Aorta (tissue), 5 donors: ENCODE data around the gene SPECC1L. TPM values are rescaled to one million over a fixed set of nuclear protein-coding genes. Genes with fewer than 3 reads are reported as not detected.
A peak's percentile ranks its signal among the peaks of the same experiment; 100 is the strongest.

ENCODE experiments used
- ATAC-seq: fragments of 200-7000 bp; cut with Tn5 transposase; one replicate; pipeline ENCODE4 v1.9.1; 2022; ENCODE audit warnings: moderate library complexity; ENCODE audit not compliant: low FRiP score
- DNase-seq, 2 donors: peaks; one replicate each; pipeline ENCODE4 v3.0.0-alpha.2; 2020
- H3K27ac ChIP-seq, 2 donors: one replicate each; pipeline ENCODE4 v1.5.1; 2013; ENCODE audit warnings: low read length in 2 of 2, mild to moderate bottlenecking in 2 of 2, moderate library complexity in 2 of 2, control low read depth in 1 of 2, inconsistent platforms in 1 of 2, low read depth in 1 of 2
- H3K27me3 ChIP-seq, 2 donors: one replicate each; pipeline ENCODE4 v1.6.1; 2013; ENCODE audit warnings: control low read depth in 1 of 2, low read length in 1 of 2, mild to moderate bottlenecking in 1 of 2, moderate library complexity in 1 of 2; ENCODE audit not compliant: insufficient read depth in 2 of 2, control insufficient read depth in 1 of 2
- H3K36me3 ChIP-seq, 2 donors: one replicate each; pipeline ENCODE4 v1.6.1; 2013; ENCODE audit warnings: control low read depth in 1 of 2, low read length in 1 of 2, mild to moderate bottlenecking in 1 of 2; ENCODE audit not compliant: insufficient read depth in 2 of 2, control insufficient read depth in 1 of 2
- H3K4me1 ChIP-seq, 2 donors: one replicate each; pipeline ENCODE4 v1.6.1; 2013; ENCODE audit warnings: low read length in 2 of 2, control low read depth in 1 of 2, mild to moderate bottlenecking in 1 of 2, moderate library complexity in 1 of 2; ENCODE audit not compliant: insufficient read depth in 2 of 2, control insufficient read depth in 1 of 2
- H3K4me3 ChIP-seq, 2 donors: one replicate each; pipeline ENCODE4 v1.5.1; 2013; ENCODE audit warnings: low read length in 2 of 2, control low read depth in 1 of 2, mild to moderate bottlenecking in 1 of 2
- H3K9me3 ChIP-seq: one replicate; pipeline ENCODE4 v1.6.1; 2013; ENCODE audit warnings: mild to moderate bottlenecking, low read length; ENCODE audit not compliant: control insufficient read depth
- WGBS, 2 donors: extraction: QIAGEN DNeasy Blood & Tissue Kit; methylation state at CpG; one replicate each; pipeline ENCODE4 v1.1.7; 2013; 5-methylcytosine and 5-hydroxymethylcytosine counted together
- intact Hi-C, 2 donors: fragments of 100-400 bp; cut with DNase I; formaldehyde crosslinking; loops; one replicate each; pipeline versions ENCODE4 v1.14.2 to v1.15.0; 2022
- polyA plus RNA-seq, 2 donors: library from polyadenylated mRNA; stranded (reverse); fragments of 200-250 nt; gene quantifications; one replicate each; pipeline ENCODE4 v1.2.3, GENCODE V29; 2013
- total RNA-seq, 2 donors: library from RNA; stranded (reverse); fragmentation: NEBNext Ultra II Directional; extraction: Animal tissue kit (Norgen Biotek cat#: 25700); gene quantifications; one replicate each; pipeline ENCODE4 v1.2.1, GENCODE V29; 2021
- donor health status: healthy with polysubstance abuse.
- donor health status: Bipolar disorder and iron deficiency.
- donor health status: DM: no; HTN: no; CAD: no.
- donor health status: DM: no; HTN: no; CAD: no.
- donor health status: DM: yes; HTN: yes; CAD: no.

The SPECC1L gene
- total and polyA plus RNA-seq, 4 donors, result 15.0 to 92.0 (median 47.7) TPM

GRCh38 chr22:24423519-24424000 lies 152.9 kb downstream of the SPECC1L start:
- 0 to 1% methylated on average over 37 to 56 of the region's 56 CpGs for WGBS, 2 donors
- H3K4me1 ChIP-seq, result no peaks in the 10 kb centered on the region
- no peak overlapping the region for H3K27ac ChIP-seq
- DNase-seq, result peak; percentile 76 to 91
- peak; percentile 75 for ATAC-seq
- H3K4me3 ChIP-seq, result peak overlapping the region in 1 of 2 donors; percentile 17
- H3K27me3 ChIP-seq, result no peaks in the 10 kb centered on the region
- intact Hi-C loops, result loop anchor here (5.0 kb wide), 2 partner anchors 79 to 99 kb away; no protein-coding TSS in a partner anchor
- no peaks in the 10 kb centered on the region for H3K36me3 ChIP-seq
- H3K9me3 ChIP-seq, result no peaks in the 10 kb centered on the region

DNA sequence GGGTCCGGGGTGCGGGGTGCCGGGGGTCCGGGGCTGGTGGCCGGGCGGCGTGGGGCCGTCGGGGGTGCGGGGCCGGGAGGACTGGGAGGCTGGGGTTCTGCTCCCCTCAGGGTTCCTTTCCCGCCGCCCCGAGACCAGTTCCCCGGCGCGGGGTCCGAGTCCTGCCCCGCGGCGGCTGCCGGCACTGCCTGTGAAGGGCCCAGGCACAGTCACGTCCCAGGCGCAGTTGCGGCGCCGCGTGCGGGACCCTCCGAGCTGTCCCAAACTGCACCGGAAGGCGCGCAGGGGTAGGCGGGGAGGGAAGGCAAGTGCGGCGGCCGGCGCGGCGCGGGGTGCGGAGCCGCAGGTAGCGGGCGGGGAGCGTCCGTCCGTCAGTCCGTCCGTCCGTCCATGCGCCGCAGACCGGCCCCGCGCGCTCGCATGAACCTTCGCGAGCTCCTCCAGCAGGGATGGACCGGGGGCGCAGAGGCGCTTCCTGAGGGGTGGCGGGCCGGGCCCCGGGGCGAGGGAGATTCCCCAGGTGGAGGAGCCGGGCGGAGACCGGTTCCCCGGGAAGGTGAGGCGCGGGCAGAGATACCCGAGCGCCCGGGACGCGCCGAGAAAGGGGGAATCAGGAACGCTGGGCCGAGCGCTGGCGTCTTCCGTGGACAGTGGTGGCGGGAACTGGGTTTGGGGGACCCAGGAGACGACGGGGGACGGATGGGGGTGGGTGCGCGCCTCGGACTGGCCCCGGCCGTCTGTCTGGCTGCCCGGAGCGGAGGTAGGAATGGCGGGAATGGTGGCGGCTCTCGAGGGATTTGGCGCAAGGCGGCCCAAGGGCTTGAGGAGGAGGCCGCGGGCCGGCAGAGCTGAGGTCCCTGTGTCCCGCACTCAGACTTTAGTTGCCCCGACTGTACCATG lies 153.6 kb downstream of the SPECC1L start:
- Histone ChIP-seq H3K27me3 (no peaks in the 10 kb centered on the region), H3K36me3 (no peaks in the 10 kb centered on the region), H3K9me3 (no peaks in the 10 kb centered on the region), H3K4me3 (peak overlapping the region in 1 of 2 donors; percentile 17), H3K4me1 (no peaks in the 10 kb centered on the region), H3K27ac (no peak overlapping the region)
- WGBS, 2 donors, result 13 to 15% methylated on average over 74 to 105 of the region's 105 CpGs
- no peak for DNase-seq
- intact Hi-C loops, result loop anchor here (5.0 kb wide), 2 partner anchors 78 to 98 kb away; no protein-coding TSS in a partner anchor
- ATAC-seq, result no peak

DNA sequence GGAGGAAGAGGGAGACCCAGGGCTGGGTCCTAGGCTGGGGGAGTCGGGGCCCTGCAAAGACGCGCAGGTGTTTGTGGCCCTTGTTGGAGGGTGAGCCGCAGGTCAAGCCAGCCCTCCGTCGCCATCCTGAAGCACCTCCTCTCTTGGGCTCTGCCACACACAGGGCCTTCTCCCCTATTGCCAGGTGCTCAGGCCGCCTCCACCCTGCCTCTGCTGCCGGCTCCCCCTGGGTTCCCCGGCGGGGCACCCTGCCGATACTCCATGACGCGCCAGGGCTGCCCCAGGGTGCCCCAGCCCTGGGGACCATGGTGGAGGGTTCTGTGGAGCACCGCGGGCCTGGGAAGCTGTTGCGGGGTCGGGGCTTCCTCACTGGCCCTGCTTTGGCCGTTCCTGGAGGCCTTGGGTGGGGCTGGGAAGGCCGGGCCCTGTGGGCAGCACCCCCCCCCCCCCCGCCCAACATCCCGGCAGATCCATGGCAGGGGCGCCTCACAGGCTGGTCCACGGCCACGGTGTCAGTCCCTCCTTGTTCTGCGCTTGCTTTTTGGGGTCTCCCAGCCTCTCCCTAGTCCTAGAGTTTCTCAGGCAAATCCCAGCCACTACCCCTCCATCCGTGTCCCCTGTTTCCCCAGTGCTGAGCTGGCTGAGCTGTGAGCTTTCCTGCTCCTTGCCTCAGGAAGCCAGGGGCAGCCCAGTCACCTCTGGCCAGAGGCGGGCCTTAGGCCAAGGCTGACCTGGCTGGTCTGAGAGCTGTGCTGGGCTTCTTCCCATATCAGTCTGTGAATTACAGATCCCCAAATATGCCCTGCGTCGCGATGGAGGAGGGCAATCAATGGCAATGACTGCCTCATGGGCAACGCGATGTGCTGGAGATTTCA lies 154.5 kb downstream of the SPECC1L start:
- no peak for ATAC-seq
- H3K4me1 ChIP-seq, result no peaks in the 10 kb centered on the region

DNA sequence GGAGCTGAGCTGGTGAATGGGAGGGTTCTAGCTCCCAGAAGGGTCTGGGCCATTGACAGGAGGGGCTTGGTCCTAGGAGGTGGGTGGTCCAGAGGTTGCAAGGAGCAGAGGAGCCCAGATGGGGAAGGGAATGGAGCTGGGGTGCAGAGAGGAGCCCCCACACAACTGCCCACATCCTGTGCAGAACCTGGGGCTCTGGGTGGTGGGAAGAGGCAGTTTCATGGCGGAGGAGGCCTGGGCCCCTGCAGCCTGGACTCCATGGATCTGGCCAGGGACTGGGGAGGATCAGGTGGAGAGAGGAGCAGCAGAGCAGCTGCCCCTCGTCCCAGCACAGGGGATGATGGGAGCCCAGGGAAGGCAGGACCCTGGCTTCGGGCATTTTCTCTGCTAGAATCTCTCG lies 155.8 kb downstream of the SPECC1L start:
- WGBS, 2 donors, result 90 to 94% methylated on average over 4 of the region's 4 CpGs
- Histone ChIP-seq H3K36me3 (no peaks in the 10 kb centered on the region), H3K27me3 (no peaks in the 10 kb centered on the region), H3K9me3 (no peaks in the 10 kb centered on the region), H3K4me1 (no peaks in the 10 kb centered on the region), H3K27ac (no peak overlapping the region), H3K4me3 (no peak overlapping the region)
- intact Hi-C loops, result no loop called here
- ATAC-seq (no peak), DNase-seq (no peak)

More for the DNA sequence above, 154.5 kb downstream of the SPECC1L start:
- WGBS, 2 donors, result 87 to 90% methylated on average over 29 to 32 of the region's 32 CpGs
- Histone ChIP-seq H3K9me3 (no peaks in the 10 kb centered on the region), H3K27me3 (no peaks in the 10 kb centered on the region), H3K27ac (no peak overlapping the region), H3K4me3 (no peak overlapping the region), H3K36me3 (no peaks in the 10 kb centered on the region)
- intact Hi-C loops, result loop anchor here (5.0 kb wide), 2 partner anchors 77 to 97 kb away; no protein-coding TSS in a partner anchor
- no peak for DNase-seq

DNA sequence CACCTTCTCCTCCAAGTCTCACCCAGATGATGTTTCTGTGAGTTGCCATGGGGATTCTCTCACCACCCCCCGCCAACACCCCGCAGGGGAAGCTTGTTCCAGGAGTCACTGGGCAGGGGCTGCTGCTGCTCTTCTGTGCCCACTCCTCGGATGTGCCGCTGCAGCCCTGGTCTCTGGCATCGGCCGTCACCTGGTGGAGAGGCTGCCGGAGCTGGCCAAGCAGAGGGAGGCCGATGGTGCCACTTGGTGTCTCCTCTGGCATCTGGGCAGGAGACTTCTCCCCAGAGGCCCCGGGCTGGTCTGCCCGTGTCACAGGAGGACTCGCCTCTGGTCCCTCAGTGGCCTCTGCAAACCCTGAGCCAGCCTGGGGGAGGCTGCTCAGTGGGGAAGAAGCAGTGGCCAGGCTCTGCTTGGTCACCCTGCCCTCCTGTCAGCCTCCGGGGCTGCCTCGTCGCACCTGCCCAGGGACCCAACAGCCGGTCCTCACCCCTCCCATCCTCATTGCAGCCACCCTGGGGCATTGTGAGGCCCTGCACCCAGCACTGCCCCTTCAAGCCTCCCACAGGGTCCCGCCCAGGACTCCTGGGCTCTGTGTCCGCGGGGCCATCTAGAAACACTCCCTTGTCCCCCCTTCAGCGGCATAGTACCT lies 156.3 kb downstream of the SPECC1L start:
- 89 to 92% methylated on average over 19 of the region's 19 CpGs for WGBS, 2 donors
- no peak for DNase-seq
- H3K9me3 ChIP-seq, result no peaks in the 10 kb centered on the region
- H3K27me3 ChIP-seq, result no peaks in the 10 kb centered on the region
- no peaks in the 10 kb centered on the region for H3K4me1 ChIP-seq
- H3K4me3 ChIP-seq, result no peak overlapping the region
- no peak overlapping the region for H3K27ac ChIP-seq
- ATAC-seq, result no peak
- intact Hi-C loops, result no loop called here
- H3K36me3 ChIP-seq, result no peaks in the 10 kb centered on the region

DNA sequence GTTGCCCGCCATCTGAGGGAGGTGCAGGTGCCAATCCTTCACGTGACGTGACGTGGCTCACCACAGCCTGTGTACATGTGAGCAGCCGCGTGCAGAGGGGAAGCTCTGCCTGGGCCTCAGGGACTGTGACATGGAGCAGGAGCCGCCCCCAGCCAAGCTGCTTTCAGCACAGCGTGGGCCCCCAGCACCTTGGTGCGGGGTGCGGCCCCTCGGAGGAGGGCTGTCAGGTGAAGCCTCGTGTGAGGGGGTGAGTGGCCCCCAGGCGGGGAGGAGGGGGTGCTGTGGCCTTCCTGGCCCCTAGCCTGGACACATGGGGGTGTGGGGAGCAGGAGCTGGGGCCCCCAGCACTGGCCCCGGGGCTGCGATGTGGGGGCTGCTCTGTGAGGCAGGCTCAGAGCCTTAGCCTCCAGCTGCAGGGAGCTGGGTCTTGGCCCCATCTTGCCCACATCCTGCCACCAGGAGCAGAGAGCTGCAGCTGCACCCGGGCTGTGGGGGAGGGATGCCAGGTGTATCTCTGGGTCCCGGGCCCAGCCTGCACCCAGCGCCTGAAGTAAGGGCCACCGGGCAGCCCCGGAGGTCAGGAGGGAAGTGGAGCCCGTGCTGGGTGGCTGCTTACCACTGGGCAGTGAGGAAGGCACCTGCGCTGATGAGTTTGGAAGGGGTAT lies 157.0 kb downstream of the SPECC1L start, which contains the start of gene ADORA2A:
Gene ADORA2A, plus strand, starts transcription at position 100 of the 665 bp plus-strand sequence. CDS start 5,806 bp downstream, outside the sequence.
- no peaks in the 10 kb centered on the region for H3K9me3 ChIP-seq
- DNase-seq, result peak in 1 of 2 donors; percentile 80
- H3K4me3 ChIP-seq, result no peak within 1 kb of the TSS
- H3K36me3 ChIP-seq, result no peaks in the 10 kb centered on the region
- no peaks in the 10 kb centered on the region for H3K4me1 ChIP-seq
- no peak for ATAC-seq
- intact Hi-C loops, result no loop called here
- no peak within 1 kb of the TSS for H3K27ac ChIP-seq
- H3K27me3 ChIP-seq, result no peaks in the 10 kb centered on the region
- WGBS, 2 donors, result 85 to 91% methylated on average over 20 to 22 of the region's 22 CpGs

- no peak for ATAC-seq
- H3K27ac ChIP-seq, result no peak overlapping the region
- H3K36me3 ChIP-seq, result no peaks in the 10 kb centered on the region
- DNase-seq, result peak in 1 of 2 donors; percentile 54
- no peaks in the 10 kb centered on the region for H3K9me3 ChIP-seq
- intact Hi-C loops, result no loop called here
- H3K27me3 ChIP-seq, result no peaks in the 10 kb centered on the region
- no peak overlapping the region for H3K4me3 ChIP-seq
- H3K4me1 ChIP-seq, result no peaks in the 10 kb centered on the region
- WGBS, 2 donors, result 82 to 93% methylated on average over 11 of the region's 11 CpGs
Observed at GRCh38 chr22:24428751-24429410, 158.2 kb downstream of the SPECC1L start.
